ENCODE data around the gene TBC1D1. TPM values are rescaled to one million over a fixed set of nuclear protein-coding genes. Genes with fewer than 3 reads are reported as not detected.
A peak's percentile ranks its signal among the peaks of the same experiment; 100 is the strongest.

TBC1D1 gene
- total RNA-seq, 2 experiments from 2014 or later, result 40.7 to 46.5 TPM

- Mint-ChIP-seq H3K27me3 (no peaks in the 10 kb centered on the region), H3K4me3 (no peak overlapping the region), H3K27ac (no peak overlapping the region), H3K9me3 (no peaks in the 10 kb centered on the region), H3K4me1 (ENCODE audit: low read depth) (peaks cover 13% of the 10 kb centered on the region), H3K36me3 (ENCODE audit: low read depth) (peaks cover 61% of the 10 kb centered on the region)
- Histone ChIP-seq H3K9me3 (ENCODE audit: control insufficient read depth in 1 of 2, insufficient read depth in 1 of 2, low read length in 2 of 2) (no peaks in the 10 kb centered on the region), H3K36me3 (ENCODE audit: insufficient read depth, low read length) (peaks cover 39% of the 10 kb centered on the region), H3K4me1 (ENCODE audit: insufficient read depth, low read length) (no peaks in the 10 kb centered on the region), H3K27ac (ENCODE audit: low read depth in 1 of 2, low read length in 2 of 2) (no peak overlapping the region), H3K27me3 (ENCODE audit: control insufficient read depth in 1 of 2, insufficient read depth in 2 of 2, low read length in 2 of 2) (no peaks in the 10 kb centered on the region), H3K4me3 (ENCODE audit: low read length) (no peak overlapping the region)
- peak in 12 of 14 experiments; percentile 11 to 70 (median 40) for DNase-seq
- intact Hi-C loops (cut with DNase I, micrococcal nuclease), result loop anchor here (2.0 to 10.0 kb wide), 3 partner anchors 245 to 785 kb away; partner anchors contain the start of gene TLR6 (in 1 of the 2)
- CTCF ChIA-PET, result interaction anchor here (1.0 to 2.3 kb wide), 8 partner anchors 62 to 662 kb away, joined by 3 to 10 read pairs (median 5); no protein-coding TSS in a partner anchor
- ATAC-seq (ENCODE audit: poor library complexity), result peak; percentile 84
- POLR2A ChIA-PET, result interaction anchor here (0.6 to 1.4 kb wide), 2 partner anchors 45 to 108 kb away, joined by 3 to 6 read pairs; no protein-coding TSS in a partner anchor
- peak; percentile 59 for TF ChIP-seq CTCF (IDR thresholded peaks at IDR 0.05)
Measured at GRCh38 chr4:38069271-38069760, 178.4 kb downstream of the TBC1D1 start.

GRCh38 chr4:38071801-38072431, 181.0 kb downstream of the TBC1D1 start:
- H3K27ac Mint-ChIP-seq, result no peak overlapping the region
- peaks cover 77% of the 10 kb centered on the region for H3K36me3 Mint-ChIP-seq (ENCODE audit: low read depth)
- intact Hi-C loops (cut with DNase I, micrococcal nuclease), result no loop called here

GRCh38 chr4:38072578-38072977, 181.7 kb downstream of the TBC1D1 start:
- no peak for TF ChIP-seq CTCF (IDR thresholded peaks at IDR 0.05)
- intact Hi-C loops (cut with DNase I, micrococcal nuclease), result no loop called here
- H3K4me3 ChIP-seq (ENCODE audit: low read length), result no peak overlapping the region
- Mint-ChIP-seq H3K9me3 (no peaks in the 10 kb centered on the region), H3K4me3 (no peak overlapping the region), H3K27ac (no peak overlapping the region), H3K36me3 (ENCODE audit: low read depth) (peaks cover 74% of the 10 kb centered on the region), H3K4me1 (ENCODE audit: low read depth) (peaks cover 13% of the 10 kb centered on the region), H3K27me3 (no peaks in the 10 kb centered on the region)
- H3K27ac ChIP-seq (ENCODE audit: low read depth in 1 of 2, low read length in 2 of 2), result no peak overlapping the region
- CTCF ChIA-PET, result no interaction called here
- H3K9me3 ChIP-seq (ENCODE audit: control insufficient read depth in 1 of 2, insufficient read depth in 1 of 2, low read length in 2 of 2), result no peaks in the 10 kb centered on the region
- DNase-seq, result no peak
- POLR2A ChIA-PET, result no interaction called here
- no peak for ATAC-seq (ENCODE audit: poor library complexity)
- H3K4me1 ChIP-seq (ENCODE audit: insufficient read depth, low read length), result no peaks in the 10 kb centered on the region
- H3K36me3 ChIP-seq (ENCODE audit: insufficient read depth, low read length), result peaks cover 41% of the 10 kb centered on the region
- H3K27me3 ChIP-seq (ENCODE audit: control insufficient read depth in 1 of 2, insufficient read depth in 2 of 2, low read length in 2 of 2), result no peaks in the 10 kb centered on the region

More at GRCh38 chr4:38071801-38072431, 181.0 kb downstream of the TBC1D1 start:
- POLR2A ChIA-PET, result interaction anchor here (0.7 kb wide), 1 partner anchor 817 kb away, joined by 5 read pairs; no protein-coding TSS in a partner anchor
- H3K4me3 Mint-ChIP-seq, result no peak overlapping the region
- Histone ChIP-seq H3K4me3 (ENCODE audit: low read length) (no peak overlapping the region), H3K9me3 (ENCODE audit: control insufficient read depth in 1 of 2, insufficient read depth in 1 of 2, low read length in 2 of 2) (no peaks in the 10 kb centered on the region), H3K27ac (ENCODE audit: low read depth in 1 of 2, low read length in 2 of 2) (no peak overlapping the region), H3K27me3 (ENCODE audit: control insufficient read depth in 1 of 2, insufficient read depth in 2 of 2, low read length in 2 of 2) (no peaks in the 10 kb centered on the region), H3K36me3 (ENCODE audit: insufficient read depth, low read length) (peaks cover 42% of the 10 kb centered on the region), H3K4me1 (ENCODE audit: insufficient read depth, low read length) (no peaks in the 10 kb centered on the region)
- DNase-seq (peak in 1 of 14 experiments; percentile 21), ATAC-seq (ENCODE audit: poor library complexity) (no peak)
- no peak for TF ChIP-seq CTCF (IDR thresholded peaks at IDR 0.05)
- CTCF ChIA-PET, result no interaction called here
- no peaks in the 10 kb centered on the region for H3K9me3 Mint-ChIP-seq
- H3K4me1 Mint-ChIP-seq (ENCODE audit: low read depth), result peaks cover 13% of the 10 kb centered on the region
- no peaks in the 10 kb centered on the region for H3K27me3 Mint-ChIP-seq

Data from CD4-positive, alpha-beta T cell (primary cell).